AG04449 (cell line): ENCODE results near the gene ABCB8.

Experiments used
- CTCF ChIA-PET: fragments of 350-600 bp; formaldehyde crosslinking; extraction: SDS; loops from one replicate; lab custom pipeline; 2021; ENCODE audit warnings: antibody characterized with exemption; lab: Yijun Ruan, JAX
- POLR2A ChIA-PET: fragments of 400-600, 350-600 bp; formaldehyde crosslinking; extraction: SDS; loops from one replicate; lab custom pipeline; 2020; ENCODE audit warnings: antibody characterized with exemption, inconsistent platforms; lab: Yijun Ruan, JAX
- DNase-seq: peaks from one replicate; pipeline ENCODE4 v3.0.0-alpha.2; 2010; ENCODE audit warnings: low read depth, low spot score
- H3K4me3 ChIP-seq: 2 replicates; pipeline ENCODE4 v1.5.1; 2011; ENCODE audit warnings: low read depth, mild to moderate bottlenecking, control low read depth, low read length
- CTCF ChIP-seq: IDR thresholded peaks from one replicate; pipeline ENCODE4 v1.5.1; 2011; ENCODE audit warnings: mild to moderate bottlenecking, moderate library complexity, low read length, control low read depth, inconsistent platforms; ENCODE audit not compliant: insufficient read depth; ENCODE audit errors: missing control alignments

The ABCB8 gene

DNA sequence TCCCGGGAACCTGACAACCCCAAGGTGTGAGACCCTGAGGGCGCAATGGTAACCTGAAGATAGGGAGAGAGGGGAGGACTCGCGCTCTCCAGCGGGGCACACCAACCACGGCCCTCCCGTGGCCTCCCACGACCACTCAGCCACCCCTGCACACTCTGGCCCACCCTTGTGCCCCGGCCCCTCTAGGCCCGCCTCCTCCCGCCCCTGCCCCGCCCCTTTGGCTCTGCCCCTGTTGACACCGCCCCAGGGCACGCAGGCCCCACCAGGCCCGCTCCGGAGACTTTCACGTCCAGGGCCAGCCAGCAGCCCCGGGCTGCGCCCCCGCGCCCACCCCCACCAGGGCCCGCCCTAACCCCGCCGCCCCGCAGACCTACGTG, 14.9 kb upstream of the ABCB8 start:
- ChIA-PET CTCF (interaction anchor here (0.9 to 11.9 kb wide), 7 partner anchors 10 to 115 kb away, joined by 4 to 190 read pairs (median 5); partner anchors contain the start of gene ATG9B), POLR2A (no interaction called here)
- no peak for TF ChIP-seq CTCF
- no peak for DNase-seq
- H3K4me3 ChIP-seq = peak overlapping the region; percentile 55

DNA sequence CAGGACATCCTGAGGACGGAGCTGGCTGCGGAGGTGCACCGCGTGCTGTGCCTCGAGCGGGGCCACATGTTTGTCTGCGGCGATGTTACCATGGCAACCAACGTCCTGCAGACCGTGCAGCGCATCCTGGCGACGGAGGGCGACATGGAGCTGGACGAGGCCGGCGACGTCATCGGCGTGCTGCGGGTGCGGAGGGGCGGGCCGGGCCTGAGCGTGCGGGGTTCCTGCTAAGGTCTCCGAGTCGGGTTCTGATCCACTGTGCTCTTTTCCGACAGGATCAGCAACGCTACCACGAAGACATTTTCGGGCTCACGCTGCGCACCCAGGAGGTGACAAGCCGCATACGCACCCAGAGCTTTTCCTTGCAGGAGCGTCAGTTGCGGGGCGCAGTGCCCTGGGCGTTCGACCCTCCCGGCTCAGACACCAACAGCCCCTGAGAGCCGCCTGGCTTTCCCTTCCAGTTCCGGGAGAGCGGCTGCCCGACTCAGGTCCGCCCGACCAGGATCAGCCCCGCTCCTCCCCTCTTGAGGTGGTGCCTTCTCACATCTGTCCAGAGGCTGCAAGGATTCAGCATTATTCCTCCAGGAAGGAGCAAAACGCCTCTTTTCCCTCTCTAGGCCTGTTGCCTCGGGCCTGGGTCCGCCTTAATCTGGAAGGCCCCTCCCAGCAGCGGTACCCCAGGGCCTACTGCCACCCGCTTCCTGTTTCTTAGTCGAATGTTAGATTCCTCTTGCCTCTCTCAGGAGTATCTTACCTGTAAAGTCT, 14.3 kb upstream of the ABCB8 start:
- ChIA-PET CTCF (interaction anchor here (0.6 to 11.9 kb wide), 9 partner anchors 10 to 115 kb away, joined by 3 to 190 read pairs (median 5); partner anchors contain the start of gene ATG9B), POLR2A (no interaction called here)
- no peak for DNase-seq
- H3K4me3 ChIP-seq = peak overlapping the region; percentile 55
- peak; percentile 34 for TF ChIP-seq CTCF

- TF ChIP-seq CTCF = no peak
- no peak for DNase-seq
- H3K4me3 ChIP-seq = no peak overlapping the region
- ChIA-PET POLR2A (no interaction called here), CTCF (interaction anchor here (1.3 to 11.9 kb wide), 4 partner anchors 9 to 116 kb away, joined by 5 to 190 read pairs (median 37); partner anchors contain the start of gene ATG9B)
These were observed 13.3 kb upstream of the ABCB8 start for GRCh38 chr7:151014950-151015349.

GRCh38 chr7:151015967-151016366, 12.3 kb upstream of the ABCB8 start:
- ChIA-PET POLR2A (no interaction called here), CTCF (interaction anchor here (3.5 to 9.0 kb wide), 6 partner anchors 9 to 118 kb away, joined by 14 to 125 read pairs (median 46); partner anchors contain the start of gene ABCB8)
- DNase-seq = no peak
- H3K4me3 ChIP-seq = no peak overlapping the region
- no peak for TF ChIP-seq CTCF

DNA sequence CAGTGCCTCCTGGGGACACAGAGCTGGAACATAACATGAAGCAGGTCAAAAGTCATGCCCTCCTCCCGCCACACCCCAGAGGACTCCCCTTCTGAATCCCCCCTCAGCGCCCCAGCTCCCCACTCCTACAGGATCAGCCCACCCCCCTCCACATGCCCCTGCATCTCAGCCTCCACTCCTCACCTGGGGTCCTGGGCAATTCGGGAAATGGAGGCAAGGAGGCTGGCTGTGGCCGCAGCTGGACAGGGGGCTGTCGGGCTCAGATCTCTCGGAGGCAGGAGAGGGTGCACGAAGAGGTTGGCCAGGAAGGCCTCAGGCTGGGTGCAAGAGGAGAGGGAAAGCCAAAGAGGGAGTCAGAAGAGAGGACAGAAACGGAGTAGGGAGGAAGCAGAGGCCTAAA, 11.7 kb upstream of the ABCB8 start:
- CTCF ChIA-PET = interaction anchor here (1.3 to 9.0 kb wide), 9 partner anchors 9 to 118 kb away, joined by 3 to 125 read pairs (median 22); partner anchors contain the start of gene ABCB8
- no peak for DNase-seq
- no peak for TF ChIP-seq CTCF
- POLR2A ChIA-PET = interaction anchor here (0.7 kb wide), 1 partner anchor 64 kb away, joined by 3 read pairs; the partner anchor contains the start of gene FASTK
- H3K4me3 ChIP-seq = no peak overlapping the region

DNA sequence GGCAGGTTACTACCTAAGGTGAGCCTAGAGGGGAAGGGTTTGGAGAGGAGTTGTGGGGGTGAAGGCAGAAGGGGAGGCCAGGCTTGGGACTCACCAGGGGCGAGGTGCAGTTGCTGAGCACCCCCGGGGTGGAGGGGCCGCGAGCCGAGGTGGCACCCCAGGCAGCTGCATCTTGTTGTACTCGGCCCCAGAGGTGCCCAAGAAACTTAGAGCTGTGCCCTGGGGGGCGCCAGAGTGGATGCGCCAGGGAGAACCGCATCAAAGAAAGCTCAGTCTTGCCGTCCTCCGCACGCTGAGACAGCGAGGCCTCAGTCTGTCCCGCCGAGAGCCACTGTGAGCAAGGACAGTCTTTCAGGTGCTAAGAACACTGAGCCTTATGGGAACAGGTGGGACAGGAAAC, 11.3 kb upstream of the ABCB8 start:
- no peak overlapping the region for H3K4me3 ChIP-seq
- no peak for DNase-seq
- ChIA-PET CTCF (interaction anchor here (1.0 to 9.0 kb wide), 12 partner anchors 10 to 119 kb away, joined by 3 to 125 read pairs (median 13); partner anchors contain the start of gene ABCB8), POLR2A (interaction anchor here (0.7 kb wide), 1 partner anchor 64 kb away, joined by 3 read pairs; the partner anchor contains the start of gene FASTK)
- TF ChIP-seq CTCF = no peak
